Endometrial microvascular endothelial cells (primary cell): ENCODE measurements around the gene POLK. TPM values are rescaled to one million over a fixed set of nuclear protein-coding genes. Genes with fewer than 3 reads are reported as not detected.
"Not testable (repeated sequence)": the region's sequence is repeated elsewhere in the genome, so short reads cannot be mapped to it uniquely, and the experiment has no call there.

ENCODE experiments used
- in situ Hi-C: cut with HindIII; loops from 2 replicates; pipeline ENCODE4 v1.10.0; 2017; ENCODE audit warnings: low sequenced_read_pairs, low pct_unique_long_range_greater_than_20kb; ENCODE audit errors: inconsistent ontology term
- total RNA-seq: library from RNA; depleted of rRNA; stranded (reverse); fragments of >200 nt; gene quantifications from one replicate; pipeline ENCODE4 v1.2.3, GENCODE V29; 2015; ENCODE audit errors: inconsistent ontology term

POLK gene
- total RNA-seq, 1 donor from 2014 or later = 17.7 TPM

GRCh38 chr5:75536694-75537360 is 25.1 kb downstream of the POLK start:
- in situ Hi-C loops = no loop called here

- in situ Hi-C loops = no loop called here
Measured at GRCh38 chr5:75538211-75538610, 26.5 kb downstream of the POLK start.

DNA sequence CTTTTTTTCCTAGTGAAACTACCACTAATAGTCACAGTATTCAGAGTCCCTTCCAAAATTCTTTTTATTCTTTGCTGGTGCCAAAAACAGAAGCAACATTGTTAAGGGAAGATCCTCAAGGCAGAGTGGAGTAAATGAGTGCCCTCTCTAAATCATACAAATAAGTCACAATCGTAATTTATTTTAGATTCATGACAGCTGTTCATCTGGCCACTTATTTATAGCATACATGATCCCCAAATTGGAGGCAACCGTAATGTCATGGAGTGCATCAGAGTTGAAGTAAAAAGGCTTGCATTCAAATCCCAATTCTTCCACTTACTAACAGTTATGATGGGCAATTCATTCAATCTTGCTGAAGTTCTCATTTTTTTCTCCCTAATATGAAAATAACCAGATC is 33.4 kb downstream of the POLK start:
- in situ Hi-C loops = no loop called here

- in situ Hi-C loops = no loop called here
Measured at GRCh38 chr5:75546830-75547229, 35.1 kb downstream of the POLK start.

- in situ Hi-C loops = no loop called here
Measured at GRCh38 chr5:75547812-75548211, 36.1 kb downstream of the POLK start.

- in situ Hi-C loops = no loop called here
Measured at GRCh38 chr5:75550597-75550996, 38.9 kb downstream of the POLK start.

DNA sequence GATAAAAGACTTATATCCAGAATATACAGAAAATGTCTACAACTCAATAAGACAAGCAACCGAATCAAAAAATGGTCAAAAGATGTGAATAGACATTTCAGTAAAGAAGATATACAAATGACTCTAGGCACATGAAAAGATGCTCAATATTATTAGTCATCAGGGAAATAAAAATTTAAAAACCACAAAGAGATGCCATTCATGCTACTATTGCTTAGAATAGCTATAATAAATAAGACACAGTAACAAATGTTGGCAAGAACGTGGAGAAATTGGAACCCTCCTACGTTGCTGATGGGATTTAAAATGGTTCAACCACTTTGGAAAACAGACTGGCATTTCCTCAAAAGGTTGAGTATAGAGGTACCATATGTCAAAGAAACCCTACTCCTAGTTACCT is 39.8 kb downstream of the POLK start:
- in situ Hi-C loops = no loop called here

DNA sequence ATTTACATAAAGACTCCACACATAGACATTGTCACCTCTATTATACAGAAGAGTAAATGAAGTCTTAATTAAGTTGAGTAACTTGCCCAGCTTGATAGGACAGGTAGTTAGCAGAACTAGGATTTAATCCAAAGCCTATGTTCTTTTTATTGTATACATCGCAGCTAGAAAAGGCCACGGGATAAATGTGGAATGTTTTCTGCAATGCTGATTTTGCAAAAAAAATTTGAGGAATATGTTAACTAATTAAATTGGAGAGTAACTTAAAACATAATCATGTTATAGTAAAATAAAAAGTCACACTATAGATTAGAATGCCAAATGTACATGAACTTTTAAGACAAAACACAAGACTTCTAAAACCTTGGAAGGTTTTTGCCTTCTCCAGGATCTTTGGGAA is 41.1 kb downstream of the POLK start:
- in situ Hi-C loops = no loop called here

DNA sequence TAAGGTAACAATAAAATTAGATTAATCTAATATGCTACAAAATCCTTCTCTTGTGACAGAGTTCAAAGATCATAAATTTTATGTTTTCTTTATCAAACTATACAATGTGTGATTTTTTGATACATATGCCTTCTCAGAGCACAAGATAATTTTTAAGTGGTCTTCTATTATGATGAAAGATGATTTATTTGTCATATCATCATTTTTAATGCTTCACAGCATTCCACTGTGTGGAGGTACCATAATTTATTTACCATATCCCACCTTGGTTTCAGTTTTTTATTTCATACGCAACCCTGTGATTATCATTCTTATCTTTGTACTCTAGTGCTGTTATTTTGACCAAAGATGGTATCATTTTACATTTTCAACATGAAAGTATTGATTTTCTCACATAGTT is 41.7 kb downstream of the POLK start:
- in situ Hi-C loops = no loop called here

DNA sequence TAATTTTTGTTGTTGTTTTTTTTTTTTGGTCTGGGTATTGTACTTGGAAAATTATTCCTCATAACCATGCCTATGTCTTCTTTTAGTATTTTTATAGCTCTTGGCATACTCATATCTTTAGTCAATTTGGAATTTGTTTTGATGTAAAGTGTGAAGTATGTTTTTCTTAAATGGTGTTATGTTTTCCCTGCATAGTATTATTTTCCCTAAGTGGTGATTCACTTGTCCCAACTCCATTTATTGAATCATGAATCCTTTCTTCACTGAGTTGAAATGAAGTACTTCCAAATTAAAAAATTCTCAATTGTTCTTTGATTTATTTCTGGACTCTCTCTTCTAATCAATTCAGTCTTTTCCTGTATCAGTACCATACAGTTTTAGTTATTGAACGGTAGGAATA is 46.5 kb downstream of the POLK start:
- in situ Hi-C loops = no loop called here

DNA sequence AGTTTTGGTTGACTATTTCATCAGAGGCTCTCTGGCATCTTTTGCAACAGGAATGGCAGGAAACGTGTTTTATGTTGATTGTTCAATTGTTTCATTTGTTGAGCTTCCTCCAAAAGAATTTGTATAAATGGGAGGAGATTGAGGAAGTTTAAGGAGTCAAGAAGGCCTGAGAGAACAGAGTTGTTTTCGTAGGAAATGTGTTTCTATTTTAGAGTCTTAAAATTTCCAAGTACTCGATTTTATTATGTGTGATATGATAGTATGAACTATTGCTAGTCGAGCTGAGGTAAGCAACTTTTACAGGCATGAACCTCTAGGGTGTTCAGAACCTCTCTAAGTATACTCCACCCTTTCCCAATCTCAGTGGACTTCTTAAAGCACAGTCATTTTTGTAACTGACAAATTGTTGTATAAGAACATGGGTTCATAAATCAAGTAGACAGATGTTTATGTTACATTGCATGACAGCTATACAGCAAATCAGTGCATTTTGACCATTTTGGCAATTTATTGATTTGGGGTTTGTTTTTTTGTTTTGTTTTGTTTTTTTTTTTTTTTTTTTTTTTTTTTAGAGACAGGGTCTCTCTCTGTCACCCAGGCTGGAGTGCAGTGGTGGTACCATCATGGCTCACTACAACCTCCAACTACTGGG is 47.4 kb downstream of the POLK start:
- in situ Hi-C loops = no loop called here

GRCh38 chr5:75560655-75561054 is 49.0 kb downstream of the POLK start:
- in situ Hi-C loops = not testable (repeated sequence)

- in situ Hi-C loops = not testable (repeated sequence)
Measured at GRCh38 chr5:75565991-75566709, 54.5 kb downstream of the POLK start.

DNA sequence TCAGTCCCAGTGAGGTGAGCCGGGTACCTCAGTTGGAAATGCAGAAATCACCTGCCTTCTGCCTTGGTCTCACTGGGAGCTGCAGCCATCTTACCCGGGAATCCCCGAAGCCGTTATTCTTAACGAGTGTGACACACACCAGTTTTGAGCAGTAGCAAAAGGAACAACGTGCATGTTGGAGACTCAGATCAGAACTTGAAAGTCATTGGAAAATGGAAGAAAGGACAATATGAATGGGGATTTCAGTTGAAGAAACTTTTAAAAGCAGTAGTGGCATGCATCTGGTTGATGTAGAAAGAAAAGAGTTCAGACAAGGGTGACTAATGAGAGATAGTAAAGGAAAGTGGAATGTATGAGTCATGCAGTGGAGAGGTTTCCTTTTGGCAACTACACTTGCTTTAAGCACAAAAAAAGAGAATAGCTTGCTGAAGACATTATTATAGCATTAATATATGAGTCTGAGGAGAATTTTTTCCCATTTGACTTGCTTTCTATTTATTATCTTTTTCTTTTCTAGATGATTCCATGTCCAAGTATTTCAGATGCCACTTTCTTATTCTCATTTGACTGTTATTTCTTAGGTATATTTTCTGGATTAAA is 55.1 kb downstream of the POLK start:
- in situ Hi-C loops = no loop called here

- in situ Hi-C loops = no loop called here
Measured at GRCh38 chr5:75567710-75568109, 56.0 kb downstream of the POLK start.

GRCh38 chr5:75568202-75568601 is 56.5 kb downstream of the POLK start:
- in situ Hi-C loops = no loop called here

DNA sequence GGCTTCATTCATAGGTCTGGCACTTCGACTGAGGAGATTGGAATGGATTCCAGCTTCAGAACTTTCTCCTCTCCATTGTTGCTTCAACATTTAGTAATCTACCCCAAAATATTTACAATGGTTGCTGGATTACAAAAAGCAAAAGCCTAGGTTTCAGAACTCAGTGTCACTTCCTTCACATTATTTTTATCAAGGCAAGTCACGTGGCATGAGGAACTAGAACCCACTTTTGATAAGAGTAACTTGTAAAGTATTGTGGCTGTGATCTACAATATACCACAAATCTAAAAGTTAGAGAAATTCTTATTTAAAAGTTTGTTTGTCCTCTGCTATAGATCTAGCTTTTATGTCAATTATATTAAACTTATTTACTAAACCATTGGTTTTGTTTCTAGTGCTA is 59.9 kb downstream of the POLK start:
- in situ Hi-C loops = no loop called here

- in situ Hi-C loops = no loop called here
Measured at GRCh38 chr5:75574791-75575190, 63.1 kb downstream of the POLK start.

DNA sequence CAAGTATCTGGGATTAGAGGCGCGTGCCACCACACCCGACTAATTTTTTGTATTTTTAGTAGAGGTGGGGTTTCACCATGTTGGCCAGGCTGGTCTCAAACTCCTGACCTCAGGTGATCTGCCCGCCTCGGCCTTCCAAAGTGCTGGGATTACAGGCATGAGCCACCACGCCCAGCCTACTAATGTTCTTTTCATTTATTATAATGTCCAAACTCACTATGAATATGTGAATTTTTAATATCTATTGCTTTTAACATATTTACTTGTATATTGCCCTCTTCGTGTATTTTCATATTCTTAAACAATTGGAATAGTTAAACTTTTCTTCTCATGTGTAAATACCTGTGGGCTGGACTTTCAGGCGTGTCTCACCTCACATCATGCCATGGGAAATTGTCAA is 66.6 kb downstream of the POLK start:
- in situ Hi-C loops = not testable (repeated sequence)

GRCh38 chr5:75584641-75585040 is 73.0 kb downstream of the POLK start:
- in situ Hi-C loops = no loop called here
